OCI-LY7 (cell line): ENCODE data around the gene GIPC1. TPM values are rescaled to one million over a fixed set of nuclear protein-coding genes. Genes with fewer than 3 reads are reported as not detected.

Experiments
- BruUV-seq: library from RNA; stranded (reverse); fragments of 400-500 nt; replicated peaks from 2 replicates; lab custom pipeline; 2021; lab: Mats Ljungman, UMichigan
- CTCF ChIA-PET: fragments of 300-600 bp; sonication (Branson Sonifier 250); formaldehyde crosslinking; loops from one replicate; lab custom pipeline; 2022; ENCODE audit warnings: antibody characterized with exemption; ENCODE audit not compliant: unreplicated experiment; lab: Charles Lee
- POLR2A ChIA-PET: fragments of 300-600 bp; sonication (Branson Sonifier 250); formaldehyde crosslinking; loops from one replicate; lab custom pipeline; 2022; ENCODE audit warnings: antibody characterized with exemption; lab: Charles Lee
- DNase-seq: peaks from one replicate; pipeline ENCODE4 v3.0.0-alpha.2; 2015; ENCODE audit warnings: low spot score
- H2AFZ ChIP-seq: fragments of 200-600 bp; sonication (generic), shearing (Covaris generic); 2 replicates; pipeline ENCODE4 v1.6.1; 2014; ENCODE audit warnings: mild to moderate bottlenecking, antibody characterized with exemption, low read length, moderate library complexity
- H3K27ac ChIP-seq: fragments of 200-600 bp; sonication (generic); 2 replicates; pipeline ENCODE4 v1.5.1; 2014; ENCODE audit warnings: mixed run types, low read depth, mild to moderate bottlenecking, moderate library complexity, low read length, inconsistent platforms; ENCODE audit not compliant: poor library complexity, severe bottlenecking
- H3K36me3 ChIP-seq: fragments of 200-600 bp; sonication (generic); 2 replicates; pipeline ENCODE4 v1.6.1; 2014; ENCODE audit warnings: mild to moderate bottlenecking, antibody characterized with exemption, low read length, moderate library complexity, mixed read lengths; ENCODE audit not compliant: insufficient read depth
- H3K4me1 ChIP-seq: fragments of 200-600 bp; sonication (generic); 2 replicates; pipeline ENCODE4 v1.5.1; 2014; ENCODE audit warnings: mild to moderate bottlenecking, low read length; ENCODE audit not compliant: insufficient read depth, poor library complexity, severe bottlenecking
- H3K4me2 ChIP-seq: fragments of 200-600 bp; sonication (generic); 2 replicates; pipeline ENCODE4 v1.6.1; 2014; ENCODE audit warnings: mild to moderate bottlenecking, low read length
- H3K4me3 ChIP-seq: fragments of 200-600 bp; sonication (generic); 2 replicates; pipeline ENCODE4 v1.5.1; 2014; ENCODE audit warnings: mild to moderate bottlenecking, low read depth, low read length; ENCODE audit not compliant: poor library complexity, severe bottlenecking
- H3K79me2 ChIP-seq: fragments of 200-600 bp; sonication (generic); 2 replicates; pipeline ENCODE4 v1.6.1; 2016; ENCODE audit warnings: low read depth, mild to moderate bottlenecking, low read length, moderate library complexity, mixed read lengths; ENCODE audit not compliant: insufficient read depth
- H3K9me2 ChIP-seq: fragments of 200-600 bp; sonication (generic); 2 replicates; pipeline ENCODE4 v1.6.1; 2016; ENCODE audit warnings: mild to moderate bottlenecking, low read length, mixed read lengths; ENCODE audit not compliant: insufficient read depth
- H3K9me3 ChIP-seq: fragments of 200-600 bp; sonication (generic); 2 replicates; pipeline ENCODE4 v1.6.1; 2014; ENCODE audit warnings: mild to moderate bottlenecking, mixed run types, low read length, mixed read lengths
- H4K20me1 ChIP-seq: fragments of 200-600 bp; sonication (generic); 2 replicates; pipeline ENCODE4 v1.6.1; 2014; ENCODE audit warnings: mild to moderate bottlenecking, antibody characterized with exemption, low read length, moderate library complexity, mixed read lengths; ENCODE audit not compliant: insufficient read depth
- EZH2phosphoT487 ChIP-seq: fragments of 200-600 bp; sonication (generic); IDR thresholded peaks from 2 replicates; pipeline ENCODE4 v1.6.1; 2018; ENCODE audit warnings: low read depth, borderline replicate concordance, mild to moderate bottlenecking, mixed run types, antibody characterized with exemption, low read length, moderate library complexity, mixed read lengths
- intact Hi-C: fragments of 100-400 bp; cut with micrococcal nuclease; formaldehyde crosslinking; loops from one replicate; pipeline ENCODE4 v1.10.0; 2022; ENCODE audit not compliant: unreplicated experiment
- total RNA-seq, 2 experiments: library from RNA; depleted of rRNA in 1 of 2; stranded (reverse); fragments of >200 nt in 1 of 2; shearing (Covaris generic) in 1 of 2; gene quantifications; 2 replicates each; pipeline ENCODE4 v1.2.3, GENCODE V29; 2014 to 2022
- TF ChIP-seq, protein P1 (sequence below): fragments of 200-600 bp; sonication (generic); conservative IDR thresholded peaks from 2 replicates; pipeline ENCODE4 v1.5.1; 2014; ENCODE audit warnings: mild to moderate bottlenecking, antibody characterized with exemption, low read length, moderate library complexity, mixed read lengths

Gene GIPC1
- total RNA-seq, 2 experiments from 2014 or later, result 18.5 to 38.3 TPM

DNA sequence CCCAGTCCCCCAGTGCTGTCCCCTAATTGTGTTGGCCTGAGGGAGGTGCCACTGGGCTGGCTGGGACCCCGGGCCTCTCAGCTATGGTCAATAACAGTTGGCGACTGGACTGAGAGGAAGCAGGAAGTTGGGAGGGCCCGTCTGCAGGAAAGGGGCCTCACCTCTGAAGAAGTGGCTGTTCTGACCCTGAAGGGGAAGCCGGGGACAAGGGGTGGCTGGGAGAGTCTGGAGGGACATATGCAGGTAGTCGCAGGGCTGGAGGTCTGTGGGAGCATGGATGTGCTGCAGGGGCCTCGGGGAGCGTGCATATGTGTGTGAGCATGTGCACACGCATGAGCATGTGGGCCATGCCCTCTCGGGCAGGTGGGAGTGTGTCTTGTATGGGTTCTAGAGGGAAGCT, 56.9 kb downstream of the GIPC1 start:
- H3K9me2 ChIP-seq, result no peaks in the 10 kb centered on the region
- H2AFZ ChIP-seq, result no peak overlapping the region
- peak overlapping the region; percentile 89 for H3K4me2 ChIP-seq
- peaks cover 47% of the 10 kb centered on the region for H3K4me1 ChIP-seq
- TF ChIP-seq, protein P1, sequence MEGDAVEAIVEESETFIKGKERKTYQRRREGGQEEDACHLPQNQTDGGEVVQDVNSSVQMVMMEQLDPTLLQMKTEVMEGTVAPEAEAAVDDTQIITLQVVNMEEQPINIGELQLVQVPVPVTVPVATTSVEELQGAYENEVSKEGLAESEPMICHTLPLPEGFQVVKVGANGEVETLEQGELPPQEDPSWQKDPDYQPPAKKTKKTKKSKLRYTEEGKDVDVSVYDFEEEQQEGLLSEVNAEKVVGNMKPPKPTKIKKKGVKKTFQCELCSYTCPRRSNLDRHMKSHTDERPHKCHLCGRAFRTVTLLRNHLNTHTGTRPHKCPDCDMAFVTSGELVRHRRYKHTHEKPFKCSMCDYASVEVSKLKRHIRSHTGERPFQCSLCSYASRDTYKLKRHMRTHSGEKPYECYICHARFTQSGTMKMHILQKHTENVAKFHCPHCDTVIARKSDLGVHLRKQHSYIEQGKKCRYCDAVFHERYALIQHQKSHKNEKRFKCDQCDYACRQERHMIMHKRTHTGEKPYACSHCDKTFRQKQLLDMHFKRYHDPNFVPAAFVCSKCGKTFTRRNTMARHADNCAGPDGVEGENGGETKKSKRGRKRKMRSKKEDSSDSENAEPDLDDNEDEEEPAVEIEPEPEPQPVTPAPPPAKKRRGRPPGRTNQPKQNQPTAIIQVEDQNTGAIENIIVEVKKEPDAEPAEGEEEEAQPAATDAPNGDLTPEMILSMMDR, result 0 out of 2 replicates have a peak, but pooled peaks have one; percentile 10
- no peak for TF ChIP-seq EZH2phosphoT487
- no peak overlapping the region for H3K4me3 ChIP-seq
- H3K9me3 ChIP-seq, result no peaks in the 10 kb centered on the region
- peaks cover 46% of the 10 kb centered on the region; the same call in 1 of the 2 replicates for H3K79me2 ChIP-seq
- H3K27ac ChIP-seq, result peak overlapping the region; percentile 63
- no peak for DNase-seq
- CTCF ChIA-PET, result no interaction called here
- POLR2A ChIA-PET, result interaction anchor here (0.5 to 0.6 kb wide), 2 partner anchors 60 to 84 kb away, joined by 3 to 4 read pairs; no protein-coding TSS in a partner anchor
- BruUV-seq, result no TSS peak
- intact Hi-C loops, result no loop called here
- H3K36me3 ChIP-seq, result peaks cover 43% of the 10 kb centered on the region
- no peaks in the 10 kb centered on the region for H4K20me1 ChIP-seq

DNA sequence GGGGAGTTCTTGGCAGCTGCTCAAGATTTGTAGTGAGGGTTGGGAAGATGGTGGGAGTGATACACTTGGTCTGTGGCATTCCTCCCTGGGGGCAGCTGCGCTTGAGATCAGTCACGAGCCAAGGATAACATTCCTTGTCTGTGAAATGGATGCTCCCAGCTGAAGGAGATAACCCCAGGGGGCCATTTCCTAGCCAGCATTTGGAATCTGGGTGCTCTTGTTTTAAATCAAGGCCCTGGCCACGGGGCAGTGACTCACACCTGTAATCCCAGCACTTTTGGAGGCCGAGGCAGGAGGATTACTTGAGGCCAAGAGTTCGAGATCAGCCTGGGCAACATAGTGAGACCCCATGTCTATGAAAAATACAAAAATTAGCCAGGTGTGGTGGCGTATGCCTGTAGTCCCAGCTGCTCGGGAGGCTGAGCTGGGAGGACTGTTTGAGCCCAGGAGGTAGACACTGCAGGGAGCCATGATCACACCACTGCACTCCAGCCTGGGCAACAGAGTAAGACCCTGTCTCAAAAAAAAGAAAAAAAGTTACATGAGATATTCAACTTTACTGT, 58.3 kb downstream of the GIPC1 start:
- BruUV-seq, result no TSS peak
- peak overlapping the region; percentile 6 for H3K27ac ChIP-seq
- H3K4me1 ChIP-seq, result peaks cover 48% of the 10 kb centered on the region
- no peak overlapping the region for H3K4me3 ChIP-seq
- CTCF ChIA-PET, result no interaction called here
- H3K36me3 ChIP-seq, result peaks cover 29% of the 10 kb centered on the region
- H4K20me1 ChIP-seq, result no peaks in the 10 kb centered on the region
- H2AFZ ChIP-seq, result no peak overlapping the region
- no peaks in the 10 kb centered on the region for H3K9me3 ChIP-seq
- intact Hi-C loops, result no loop called here
- no peak for DNase-seq
- TF ChIP-seq, protein P1, result no peak
- no peak for TF ChIP-seq EZH2phosphoT487
- H3K4me2 ChIP-seq, result no peak overlapping the region
- peaks cover 53% of the 10 kb centered on the region; the same call in 1 of the 2 replicates for H3K79me2 ChIP-seq
- H3K9me2 ChIP-seq, result no peaks in the 10 kb centered on the region
- POLR2A ChIA-PET, result no interaction called here

GRCh38 chr19:14435320-14436050, 60.4 kb downstream of the GIPC1 start:
- H3K79me2 ChIP-seq, result peaks cover 46% of the 10 kb centered on the region; the same call in 1 of the 2 replicates
- TF ChIP-seq EZH2phosphoT487, result no peak
- TF ChIP-seq, protein P1, result no peak
- no peak overlapping the region for H3K4me3 ChIP-seq
- no peak overlapping the region for H2AFZ ChIP-seq
- ChIA-PET CTCF (no interaction called here), POLR2A (interaction anchor here (0.6 kb wide), 1 partner anchor 140 kb away, joined by 5 read pairs; no protein-coding TSS in a partner anchor)
- no peaks in the 10 kb centered on the region for H4K20me1 ChIP-seq
- peaks cover 11% of the 10 kb centered on the region; the same call in 1 of the 2 replicates for H3K36me3 ChIP-seq
- intact Hi-C loops, result no loop called here
- H3K9me2 ChIP-seq, result no peaks in the 10 kb centered on the region
- peaks cover 63% of the 10 kb centered on the region for H3K4me1 ChIP-seq
- H3K27ac ChIP-seq, result peak overlapping the region; percentile 32
- BruUV-seq, result no TSS peak
- no peaks in the 10 kb centered on the region for H3K9me3 ChIP-seq
- H3K4me2 ChIP-seq, result peak overlapping the region; percentile 77
- no peak for DNase-seq
